ENCODE results near the gene ERFL.
"Not testable (repeated sequence)": the region's sequence is repeated elsewhere in the genome, so short reads cannot be mapped to it uniquely, and the experiment has no call there.

The ERFL gene

GRCh38 chr19:41926763-41927496, 1.3 kb downstream of the ERFL start:
- no peak for DNase-seq

- DNase-seq = no peak
Measured at GRCh38 chr19:41926028-41926762, 2.1 kb downstream of the ERFL start.

- no peak for DNase-seq
Measured at GRCh38 chr19:41925208-41926003, 2.8 kb downstream of the ERFL start.

- no peak for DNase-seq
Measured at GRCh38 chr19:41924151-41925145, 3.8 kb downstream of the ERFL start.

GRCh38 chr19:41923045-41923788, 5.0 kb downstream of the ERFL start:
- no peak for DNase-seq

- DNase-seq = no peak
Measured at GRCh38 chr19:41922585-41922984, 5.7 kb downstream of the ERFL start.

GRCh38 chr19:41921577-41922576, 6.4 kb downstream of the ERFL start:
- DNase-seq = no peak

GRCh38 chr19:41920882-41921576, 7.2 kb downstream of the ERFL start:
- no peak for DNase-seq

GRCh38 chr19:41919948-41920712, 8.1 kb downstream of the ERFL start:
- DNase-seq = no peak

GRCh38 chr19:41918653-41919244, 9.5 kb downstream of the ERFL start:
- no peak for DNase-seq

- no peak for DNase-seq
Measured at GRCh38 chr19:41918095-41918494, 10.2 kb downstream of the ERFL start.

GRCh38 chr19:41917676-41918075, 10.6 kb downstream of the ERFL start:
- no peak for DNase-seq

- no peak for DNase-seq
Measured at GRCh38 chr19:41915776-41916414, 12.4 kb downstream of the ERFL start.

- no peak for DNase-seq
Measured at GRCh38 chr19:41915021-41915775, 13.1 kb downstream of the ERFL start.

- not testable (repeated sequence) for DNase-seq
Measured at GRCh38 chr19:41914424-41914834, 13.8 kb downstream of the ERFL start.

GRCh38 chr19:41913538-41914423, 14.5 kb downstream of the ERFL start:
- DNase-seq = no peak

Measured in cerebellar nuclear complex (tissue), 1 donor.